Measurements from ENCODE around the gene C6orf89. TPM values are rescaled to one million over a fixed set of nuclear protein-coding genes. Genes with fewer than 3 reads are reported as not detected.

C6orf89 gene
- polyA plus RNA-seq, 3 donors, result 19.2 to 37.5 (median 29.2) TPM

DNA sequence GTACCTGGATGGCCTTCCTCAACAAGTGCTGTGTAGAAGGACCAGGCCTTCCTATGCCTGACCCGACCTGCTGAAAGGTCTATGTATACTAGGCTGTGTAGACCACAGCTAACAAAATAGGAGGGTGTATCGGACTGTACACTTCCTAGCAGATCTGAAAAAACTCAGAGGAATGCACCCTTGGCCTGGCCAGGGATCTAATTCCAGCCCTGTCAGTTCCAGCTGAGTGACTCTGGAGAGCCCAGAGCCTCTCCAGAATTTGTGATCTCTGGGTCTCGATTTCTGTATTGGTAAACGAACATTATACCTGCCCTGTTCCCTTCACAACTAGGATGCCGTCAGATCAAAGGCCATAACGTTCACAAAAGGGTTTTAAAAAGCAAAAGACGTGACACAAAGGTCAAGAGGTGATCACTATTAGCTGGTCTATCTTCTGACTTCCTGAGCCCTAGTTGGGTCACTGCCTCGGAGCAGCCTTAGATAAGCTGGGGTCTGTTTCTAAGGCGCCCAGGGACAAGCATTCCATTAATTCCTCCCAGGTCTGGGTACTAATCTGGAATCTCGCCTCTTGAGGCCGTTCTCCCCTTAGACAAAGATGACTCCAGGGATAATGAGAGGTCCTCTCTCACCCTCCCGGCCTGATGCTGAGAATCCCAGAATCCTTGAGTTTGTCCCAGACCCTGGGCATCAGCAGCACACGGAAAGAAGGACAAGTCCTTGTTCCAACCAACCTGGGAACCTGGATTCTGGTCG lies 86.3 kb downstream of the C6orf89 start:
- H3K4me2 ChIP-seq (replicated peaks; ENCODE audit: extremely low read depth, low read length, poor library complexity, severe bottlenecking), result no peak overlapping the region
- Mint-ChIP-seq H3K27me3 (ENCODE audit: low read depth in 3 of 3) (peaks cover 0 to 1% (median 1%) of the 10 kb centered on the region in 3 donors), H3K4me3 (no peak overlapping the region), H3K27ac (peak overlapping the region in 1 of 7 donors; percentile 32), H3K36me3 (peaks cover 98 to 99% of the 10 kb centered on the region in 2 donors), H3K9me3 (no peaks in the 10 kb centered on the region), H3K4me1 (no peaks in the 10 kb centered on the region)
- H3K79me2 ChIP-seq (ENCODE audit: insufficient read depth, low read length), result peaks cover 4% of the 10 kb centered on the region
- H3K4me3 ChIP-seq (replicated peaks in 1 of 3; ENCODE audit: low read depth in 2 of 3, low read length in 3 of 3), result no peak overlapping the region
- H3K4me1 ChIP-seq (ENCODE audit: control insufficient read depth in 1 of 2, insufficient read depth in 2 of 2, low read length in 2 of 2), result no peaks in the 10 kb centered on the region
- no peak overlapping the region for H2AFZ ChIP-seq (ENCODE audit: insufficient read depth, low read depth, low read length, poor library complexity, severe bottlenecking)
- no peaks in the 10 kb centered on the region for H3K9me3 ChIP-seq (replicated peaks in 1 of 2; ENCODE audit: control insufficient read depth in 1 of 2, insufficient read depth in 1 of 2, low read length in 2 of 2)
- no peaks in the 10 kb centered on the region for H3K27me3 ChIP-seq (ENCODE audit: control insufficient read depth in 2 of 2, insufficient read depth in 2 of 2, low read length in 2 of 2)
- H3K27ac ChIP-seq (ENCODE audit: low read depth in 1 of 2, low read length in 2 of 2), result no peak overlapping the region
- intact Hi-C loops (cut with micrococcal nuclease), result no loop called here
- H3K9ac ChIP-seq (ENCODE audit: insufficient read depth, low read length, poor library complexity, severe bottlenecking), result no peak overlapping the region
- DNase-seq, result no peak
- H3K36me3 ChIP-seq (replicated peaks in 1 of 2; ENCODE audit: control insufficient read depth in 1 of 2, insufficient read depth in 2 of 2, low read length in 2 of 2), result peaks cover 100% of the 10 kb centered on the region in 2 donors
- WGBS (ENCODE audit: insufficient coverage), result 96% methylated on average over 14 of the region's 14 CpGs
- TF ChIP-seq, protein P1, sequence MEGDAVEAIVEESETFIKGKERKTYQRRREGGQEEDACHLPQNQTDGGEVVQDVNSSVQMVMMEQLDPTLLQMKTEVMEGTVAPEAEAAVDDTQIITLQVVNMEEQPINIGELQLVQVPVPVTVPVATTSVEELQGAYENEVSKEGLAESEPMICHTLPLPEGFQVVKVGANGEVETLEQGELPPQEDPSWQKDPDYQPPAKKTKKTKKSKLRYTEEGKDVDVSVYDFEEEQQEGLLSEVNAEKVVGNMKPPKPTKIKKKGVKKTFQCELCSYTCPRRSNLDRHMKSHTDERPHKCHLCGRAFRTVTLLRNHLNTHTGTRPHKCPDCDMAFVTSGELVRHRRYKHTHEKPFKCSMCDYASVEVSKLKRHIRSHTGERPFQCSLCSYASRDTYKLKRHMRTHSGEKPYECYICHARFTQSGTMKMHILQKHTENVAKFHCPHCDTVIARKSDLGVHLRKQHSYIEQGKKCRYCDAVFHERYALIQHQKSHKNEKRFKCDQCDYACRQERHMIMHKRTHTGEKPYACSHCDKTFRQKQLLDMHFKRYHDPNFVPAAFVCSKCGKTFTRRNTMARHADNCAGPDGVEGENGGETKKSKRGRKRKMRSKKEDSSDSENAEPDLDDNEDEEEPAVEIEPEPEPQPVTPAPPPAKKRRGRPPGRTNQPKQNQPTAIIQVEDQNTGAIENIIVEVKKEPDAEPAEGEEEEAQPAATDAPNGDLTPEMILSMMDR (IDR thresholded peaks at IDR 0.05), result no peak
- peaks cover 70% of the 10 kb centered on the region for H4K20me1 ChIP-seq (ENCODE audit: insufficient read depth, low read length)

DNA sequence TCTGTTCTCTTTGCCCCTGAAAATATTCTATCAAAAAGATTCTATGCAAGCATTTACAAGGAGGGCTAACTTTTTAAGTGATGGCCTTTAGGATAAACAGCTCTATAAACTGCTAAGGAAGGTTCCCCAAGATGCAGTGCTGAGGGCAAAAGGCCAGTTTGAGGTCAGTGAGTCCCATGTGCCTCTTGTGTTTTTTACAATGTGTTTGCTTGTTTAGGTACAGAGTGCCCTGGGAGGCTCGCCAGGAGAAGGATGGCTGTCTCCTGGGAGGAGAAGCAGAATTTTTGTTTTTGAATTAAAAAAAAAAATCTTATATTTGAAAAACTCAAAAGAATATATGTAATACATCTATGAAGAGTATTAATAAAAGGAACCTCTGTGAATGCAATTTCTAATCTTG lies 87.4 kb downstream of the C6orf89 start:
- intact Hi-C loops (cut with micrococcal nuclease), result no loop called here
- no peak overlapping the region for H3K9ac ChIP-seq (ENCODE audit: insufficient read depth, low read length, poor library complexity, severe bottlenecking)
- WGBS (ENCODE audit: insufficient coverage), result no CpG with 5 or more reads among the region's 1 CpG

More for the DNA sequence above, 87.4 kb downstream of the C6orf89 start:
- Mint-ChIP-seq H3K4me1 (no peaks in the 10 kb centered on the region), H3K36me3 (peaks cover 97 to 100% of the 10 kb centered on the region in 2 donors), H3K27ac (no peak overlapping the region), H3K9me3 (no peaks in the 10 kb centered on the region), H3K4me3 (no peak overlapping the region), H3K27me3 (ENCODE audit: low read depth in 3 of 3) (peaks cover 0 to 1% (median 1%) of the 10 kb centered on the region in 3 donors)
- Histone ChIP-seq H4K20me1 (ENCODE audit: insufficient read depth, low read length) (peaks cover 77% of the 10 kb centered on the region), H3K79me2 (ENCODE audit: insufficient read depth, low read length) (peaks cover 10% of the 10 kb centered on the region), H3K4me1 (ENCODE audit: control insufficient read depth in 1 of 2, insufficient read depth in 2 of 2, low read length in 2 of 2) (no peaks in the 10 kb centered on the region), H3K36me3 (replicated peaks in 1 of 2; ENCODE audit: control insufficient read depth in 1 of 2, insufficient read depth in 2 of 2, low read length in 2 of 2) (peaks cover 100% of the 10 kb centered on the region in 2 donors), H3K27me3 (ENCODE audit: control insufficient read depth in 2 of 2, insufficient read depth in 2 of 2, low read length in 2 of 2) (no peaks in the 10 kb centered on the region), H2AFZ (ENCODE audit: insufficient read depth, low read depth, low read length, poor library complexity, severe bottlenecking) (no peak overlapping the region), H3K4me3 (replicated peaks in 1 of 3; ENCODE audit: low read depth in 2 of 3, low read length in 3 of 3) (no peak overlapping the region), H3K27ac (ENCODE audit: low read depth in 1 of 2, low read length in 2 of 2) (no peak overlapping the region), H3K9me3 (replicated peaks in 1 of 2; ENCODE audit: control insufficient read depth in 1 of 2, insufficient read depth in 1 of 2, low read length in 2 of 2) (no peaks in the 10 kb centered on the region), H3K4me2 (replicated peaks; ENCODE audit: extremely low read depth, low read length, poor library complexity, severe bottlenecking) (no peak overlapping the region)
- TF ChIP-seq, protein P1 (IDR thresholded peaks at IDR 0.05), result no peak
- DNase-seq, result no peak

Data from CD14-positive monocyte (primary cell).